ENCODE measurements around the gene SHC3. TPM values are rescaled to one million over a fixed set of nuclear protein-coding genes. Genes with fewer than 3 reads are reported as not detected.

The SHC3 gene
- total and polyA plus RNA-seq, 12 donors: 0.15 to 0.71 (median 0.33) TPM

DNA sequence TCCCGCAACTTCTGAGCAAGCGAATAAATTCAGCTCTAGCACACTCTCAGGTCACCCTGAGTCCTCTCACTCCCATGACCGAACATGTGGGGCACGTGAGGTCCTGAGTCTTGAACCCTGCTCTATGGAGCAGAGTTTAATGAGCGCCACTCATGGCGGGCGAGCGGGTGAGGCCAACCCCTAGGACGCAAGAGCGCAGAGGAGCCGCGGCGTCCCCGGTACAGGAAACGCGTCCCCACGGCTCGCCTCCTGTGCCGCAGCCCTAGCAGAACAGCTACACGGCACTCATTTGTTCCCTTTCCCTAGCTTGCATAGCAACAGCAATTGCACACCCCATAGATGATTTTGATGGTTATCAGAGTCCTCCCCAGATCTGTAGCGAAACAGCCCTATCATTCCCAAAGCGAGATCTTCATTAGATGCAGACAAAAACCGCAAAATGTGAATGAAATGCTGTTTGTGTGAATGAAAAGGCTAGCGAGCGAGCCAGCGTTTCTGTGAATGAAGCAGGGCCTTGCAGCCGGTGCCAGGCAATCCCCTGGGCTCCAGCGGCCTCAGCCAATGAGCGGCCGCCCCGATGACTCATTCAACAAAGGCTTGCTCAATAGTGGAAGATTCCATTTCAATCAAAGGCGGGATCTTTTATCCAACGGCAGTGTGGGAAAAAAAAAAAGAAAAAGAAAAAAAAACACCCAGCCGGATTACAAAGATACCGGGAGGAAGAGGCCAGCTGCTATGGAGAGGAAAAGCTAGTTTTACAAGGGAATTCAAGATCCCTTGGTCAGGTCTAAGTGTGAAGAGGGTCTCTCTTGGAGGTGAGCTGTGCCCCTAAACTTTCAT is 1.5 kb upstream of the SHC3 start:
- Histone ChIP-seq H3K36me3 (no peaks in the 10 kb centered on the region), H3K27me3 (peaks cover 11 to 60% (median 35%) of the 10 kb centered on the region in 7 donors), H3K9me3 (no peaks in the 10 kb centered on the region), H3K4me1 (peaks cover 6 to 37% (median 27%) of the 10 kb centered on the region in 9 donors), H3K27ac (peak overlapping the region in 9 of 10 donors; percentile 20 to 77 (median 71)), H3K4me3 (peak overlapping the region; percentile 18 to 55 (median 49))
- TF ChIP-seq, protein P1, sequence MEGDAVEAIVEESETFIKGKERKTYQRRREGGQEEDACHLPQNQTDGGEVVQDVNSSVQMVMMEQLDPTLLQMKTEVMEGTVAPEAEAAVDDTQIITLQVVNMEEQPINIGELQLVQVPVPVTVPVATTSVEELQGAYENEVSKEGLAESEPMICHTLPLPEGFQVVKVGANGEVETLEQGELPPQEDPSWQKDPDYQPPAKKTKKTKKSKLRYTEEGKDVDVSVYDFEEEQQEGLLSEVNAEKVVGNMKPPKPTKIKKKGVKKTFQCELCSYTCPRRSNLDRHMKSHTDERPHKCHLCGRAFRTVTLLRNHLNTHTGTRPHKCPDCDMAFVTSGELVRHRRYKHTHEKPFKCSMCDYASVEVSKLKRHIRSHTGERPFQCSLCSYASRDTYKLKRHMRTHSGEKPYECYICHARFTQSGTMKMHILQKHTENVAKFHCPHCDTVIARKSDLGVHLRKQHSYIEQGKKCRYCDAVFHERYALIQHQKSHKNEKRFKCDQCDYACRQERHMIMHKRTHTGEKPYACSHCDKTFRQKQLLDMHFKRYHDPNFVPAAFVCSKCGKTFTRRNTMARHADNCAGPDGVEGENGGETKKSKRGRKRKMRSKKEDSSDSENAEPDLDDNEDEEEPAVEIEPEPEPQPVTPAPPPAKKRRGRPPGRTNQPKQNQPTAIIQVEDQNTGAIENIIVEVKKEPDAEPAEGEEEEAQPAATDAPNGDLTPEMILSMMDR (IDR thresholded peaks at IDR 0.05): no peak
- ATAC-seq (peak; percentile 93 to 98 (median 96)), DNase-seq (peak; percentile 85 to 86)
- intact Hi-C loops (cut with DNase I): no loop called here
- WGBS, 2 donors: 1 to 2% methylated on average over 35 of the region's 35 CpGs

DNA sequence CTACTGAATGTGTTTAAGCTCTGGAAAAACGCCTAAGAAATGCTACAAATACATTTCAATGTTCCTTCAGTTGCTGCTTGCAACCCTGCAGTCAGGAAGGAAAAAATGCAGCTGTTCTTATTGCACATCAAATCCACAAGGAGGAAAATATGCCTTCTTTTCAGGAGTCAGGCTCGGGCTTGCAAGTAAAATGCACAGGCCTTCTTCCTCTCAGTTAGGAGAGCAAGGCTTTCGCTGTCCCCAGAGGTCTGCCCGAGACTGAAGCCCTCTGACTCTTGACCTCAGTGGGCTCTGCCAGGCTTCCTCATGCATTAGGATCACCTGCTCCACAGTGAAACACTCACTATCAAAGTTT is 899 bp upstream of the SHC3 start:
- peak overlapping the region in 9 of 10 donors; percentile 20 to 77 (median 71) for H3K27ac ChIP-seq
- no peak for DNase-seq
- H3K27me3 ChIP-seq: peaks cover 11 to 66% (median 40%) of the 10 kb centered on the region in 7 donors
- peaks cover 6 to 37% (median 27%) of the 10 kb centered on the region in 9 donors for H3K4me1 ChIP-seq
- intact Hi-C loops (cut with DNase I): no loop called here
- no peaks in the 10 kb centered on the region for H3K36me3 ChIP-seq
- 24 to 32% methylated on average over 4 of the region's 4 CpGs for WGBS, 2 donors
- peak in 4 of 8 donors; percentile 9 to 43 (median 19) for ATAC-seq
- H3K4me3 ChIP-seq: peak overlapping the region; percentile 18 to 55 (median 49)
- no peaks in the 10 kb centered on the region for H3K9me3 ChIP-seq
- TF ChIP-seq, protein P1 (IDR thresholded peaks at IDR 0.05): no peak

- 64 to 65% methylated on average over 11 of the region's 11 CpGs for whole genome bisulfite sequencing, 2 donors
- Histone ChIP-seq H3K4me3 (peak overlapping the region in 7 of 10 donors; percentile 39 to 59 (median 54)), H3K36me3 (no peaks in the 10 kb centered on the region), H3K4me1 (peaks cover 6 to 37% (median 27%) of the 10 kb centered on the region in 9 donors), H3K9me3 (no peaks in the 10 kb centered on the region), H3K27ac (peak overlapping the region in 3 of 10 donors; percentile 71 to 77 (median 74)), H3K27me3 (peaks cover 11 to 71% (median 44%) of the 10 kb centered on the region in 7 donors)
- ATAC-seq (no peak), DNase-seq (no peak)
- intact Hi-C loops (cut with DNase I): no loop called here
- TF ChIP-seq, protein P1 (IDR thresholded peaks at IDR 0.05): no peak
Observed at GRCh38 chr9:89178830-89179539, 367 bp upstream of the SHC3 start.
